Posterior cingulate gyrus (tissue), 11 donors: ENCODE results near the gene DCUN1D2.

Source experiments
- DNase-seq, 10 donors: peaks; one replicate each; pipeline versions ENCODE4 v3.0.0 to v3.0.0-alpha.2; 2020 to 2021; ENCODE audit warnings: mixed read lengths in 3 of 10
- intact Hi-C: fragments of 100-400 bp; cut with DNase I; formaldehyde crosslinking; loops from one replicate; pipeline ENCODE4 v1.15.1; 2023

Gene DCUN1D2

GRCh38 chr13:113431171-113431570 is 59.3 kb downstream of the DCUN1D2 start:
- peak in 2 of 10 donors; percentile 59 to 70 for DNase-seq
- intact Hi-C loops: no loop called here

GRCh38 chr13:113430378-113431110 is 60.0 kb downstream of the DCUN1D2 start:
- peak in 1 of 10 donors; percentile 30 for DNase-seq
- intact Hi-C loops: no loop called here

- DNase-seq: no peak
- intact Hi-C loops: no loop called here
Measured at GRCh38 chr13:113429608-113429985, 60.9 kb downstream of the DCUN1D2 start.

- intact Hi-C loops: no loop called here
- peak in 1 of 10 donors; percentile 77 for DNase-seq
Measured at GRCh38 chr13:113428871-113429607, 61.5 kb downstream of the DCUN1D2 start.

- DNase-seq: peak in 1 of 10 donors; percentile 72
- intact Hi-C loops: no loop called here
Measured at GRCh38 chr13:113428469-113428865, 62.0 kb downstream of the DCUN1D2 start.

- DNase-seq: peak in 1 of 10 donors; percentile 62
- intact Hi-C loops: no loop called here
Measured at GRCh38 chr13:113427562-113428468, 62.7 kb downstream of the DCUN1D2 start.

- intact Hi-C loops: no loop called here
- no peak for DNase-seq
Measured at GRCh38 chr13:113426591-113426986, 63.9 kb downstream of the DCUN1D2 start.

- peak in 1 of 10 donors; percentile 44 for DNase-seq
- intact Hi-C loops: no loop called here
Measured at GRCh38 chr13:113425941-113426590, 64.4 kb downstream of the DCUN1D2 start.

- DNase-seq: peak in 2 of 10 donors; percentile 36 to 59
- intact Hi-C loops: no loop called here
Measured at GRCh38 chr13:113423520-113424163, 66.9 kb downstream of the DCUN1D2 start.

- intact Hi-C loops: no loop called here
- peak in 2 of 10 donors; percentile 75 to 80 for DNase-seq
Measured at GRCh38 chr13:113422807-113423519, 67.5 kb downstream of the DCUN1D2 start.

GRCh38 chr13:113421673-113422270 is 68.7 kb downstream of the DCUN1D2 start:
- intact Hi-C loops: no loop called here
- DNase-seq: peak in 2 of 10 donors; percentile 78 to 82

GRCh38 chr13:113420833-113421600 is 69.5 kb downstream of the DCUN1D2 start:
- peak in 1 of 10 donors; percentile 78 for DNase-seq
- intact Hi-C loops: no loop called here

- intact Hi-C loops: no loop called here
- DNase-seq: peak in 1 of 10 donors; percentile 71
Measured at GRCh38 chr13:113420232-113420631, 70.3 kb downstream of the DCUN1D2 start.

GRCh38 chr13:113419531-113420193 is 70.8 kb downstream of the DCUN1D2 start:
- intact Hi-C loops: no loop called here
- DNase-seq: peak in 1 of 10 donors; percentile 54

GRCh38 chr13:113418722-113419049 is 71.8 kb downstream of the DCUN1D2 start:
- DNase-seq: peak in 1 of 10 donors; percentile 55
- intact Hi-C loops: no loop called here

GRCh38 chr13:113417836-113418721 is 72.4 kb downstream of the DCUN1D2 start:
- intact Hi-C loops: no loop called here
- DNase-seq: peak in 1 of 10 donors; percentile 57
